ENCODE results near the gene HIPK2.

DNA sequence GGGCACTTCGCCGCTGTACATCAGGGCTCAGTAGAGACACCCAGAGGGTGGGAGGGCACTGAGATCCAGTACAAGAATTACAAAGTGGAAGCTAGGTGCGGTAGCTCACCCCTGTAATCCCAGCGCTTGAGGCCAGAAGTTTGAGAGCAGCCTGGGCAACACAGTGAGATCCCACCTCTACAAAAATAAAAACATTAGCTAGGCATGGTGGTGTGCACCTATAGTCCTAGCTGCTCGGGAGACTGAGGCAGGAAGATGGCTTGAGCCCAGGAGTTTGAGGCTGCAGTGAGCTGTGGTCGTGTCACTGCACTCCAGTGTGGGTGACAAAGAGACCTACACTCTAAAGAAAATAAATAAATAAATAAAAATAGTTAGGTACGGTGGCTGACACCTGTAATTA lies 190.3 kb downstream of the HIPK2 start:
- no peak for TF ChIP-seq EZH2 (IDR thresholded peaks at IDR 0.05)
- no peak for TF ChIP-seq POLR2AphosphoS5 (IDR thresholded peaks at IDR 0.05; ENCODE audit: borderline replicate concordance, low read depth, low read length)
